ENCODE data around the gene KRT8. TPM values are rescaled to one million over a fixed set of nuclear protein-coding genes. Genes with fewer than 3 reads are reported as not detected.
A peak's percentile ranks its signal among the peaks of the same experiment; 100 is the strongest.

The KRT8 gene
- total RNA-seq, 1 donor = 5.4 TPM

- peak; percentile 52 for DNase-seq (ENCODE audit: low read depth)
- no peak for TF ChIP-seq CTCF (IDR thresholded peaks at IDR 0.05; ENCODE audit: insufficient read depth, low read length)
- H3K4me3 ChIP-seq (ENCODE audit: low read depth, low read length) = no peak overlapping the region
Measured at GRCh38 chr12:52896190-52897100, 8.4 kb downstream of the KRT8 start.

GRCh38 chr12:52895726-52896189, 9.1 kb downstream of the KRT8 start:
- no peak for TF ChIP-seq CTCF (IDR thresholded peaks at IDR 0.05; ENCODE audit: insufficient read depth, low read length)
- DNase-seq (ENCODE audit: low read depth) = no peak
- H3K4me3 ChIP-seq (ENCODE audit: low read depth, low read length) = no peak overlapping the region

GRCh38 chr12:52892974-52893373, 11.9 kb downstream of the KRT8 start:
- no peak overlapping the region for H3K4me3 ChIP-seq (ENCODE audit: low read depth, low read length)
- DNase-seq (ENCODE audit: low read depth) = no peak
- no peak for TF ChIP-seq CTCF (IDR thresholded peaks at IDR 0.05; ENCODE audit: insufficient read depth, low read length)

- no peak for DNase-seq (ENCODE audit: low read depth)
- H3K4me3 ChIP-seq (ENCODE audit: low read depth, low read length) = no peak overlapping the region
- no peak for TF ChIP-seq CTCF (IDR thresholded peaks at IDR 0.05; ENCODE audit: insufficient read depth, low read length)
Measured at GRCh38 chr12:52892207-52892852, 12.5 kb downstream of the KRT8 start.

GRCh38 chr12:52891044-52891443, 13.8 kb downstream of the KRT8 start:
- DNase-seq (ENCODE audit: low read depth) = no peak
- TF ChIP-seq CTCF (IDR thresholded peaks at IDR 0.05; ENCODE audit: insufficient read depth, low read length) = no peak
- no peak overlapping the region for H3K4me3 ChIP-seq (ENCODE audit: low read depth, low read length)

GRCh38 chr12:52890417-52890816, 14.5 kb downstream of the KRT8 start:
- DNase-seq (ENCODE audit: low read depth) = no peak
- no peak for TF ChIP-seq CTCF (IDR thresholded peaks at IDR 0.05; ENCODE audit: insufficient read depth, low read length)
- no peak overlapping the region for H3K4me3 ChIP-seq (ENCODE audit: low read depth, low read length)
